Measurements from ENCODE around the gene KIF2C.

KIF2C gene

GRCh38 chr1:44776730-44777068 lies 37.1 kb downstream of the KIF2C start:
- TF ChIP-seq TEAD4 (IDR thresholded peaks at IDR 0.05) (no peak), YY1 (IDR thresholded peaks at IDR 0.05; ENCODE audit: low read depth) (no peak), EP300 (IDR thresholded peaks at IDR 0.05; ENCODE audit: borderline replicate concordance) (no peak), EGR1 (IDR thresholded peaks at IDR 0.05) (no peak), NFIC (IDR thresholded peaks at IDR 0.05) (no peak), RAD21 (IDR thresholded peaks at IDR 0.05; ENCODE audit: low read depth) (no peak), REST (IDR thresholded peaks at IDR 0.05; ENCODE audit: low read depth) (no peak)

- TF ChIP-seq EGR1 (IDR thresholded peaks at IDR 0.05), result no peak
- no peak for TF ChIP-seq EP300 (IDR thresholded peaks at IDR 0.05; ENCODE audit: borderline replicate concordance)
- no peak for TF ChIP-seq TCF12 (IDR thresholded peaks at IDR 0.05; ENCODE audit: low read depth)
- TF ChIP-seq YY1 (IDR thresholded peaks at IDR 0.05; ENCODE audit: low read depth), result no peak
Measured at GRCh38 chr1:44777547-44777946, 37.9 kb downstream of the KIF2C start.

- TF ChIP-seq MAX (IDR thresholded peaks at IDR 0.05), result no peak
- no peak for TF ChIP-seq EGR1 (IDR thresholded peaks at IDR 0.05)
- TF ChIP-seq CREB1 (IDR thresholded peaks at IDR 0.05; ENCODE audit: low read depth), result no peak
- TF ChIP-seq REST (IDR thresholded peaks at IDR 0.05; ENCODE audit: low read depth), result no peak
- no peak for TF ChIP-seq EP300 (IDR thresholded peaks at IDR 0.05; ENCODE audit: borderline replicate concordance)
- no peak for TF ChIP-seq NFIC (IDR thresholded peaks at IDR 0.05)
Measured at GRCh38 chr1:44777969-44778635, 38.5 kb downstream of the KIF2C start.

- no peak for TF ChIP-seq CEBPB (IDR thresholded peaks at IDR 0.05)
- TF ChIP-seq EGR1 (IDR thresholded peaks at IDR 0.05), result no peak
- TF ChIP-seq MAX (IDR thresholded peaks at IDR 0.05), result no peak
- no peak for TF ChIP-seq USF1 (IDR thresholded peaks at IDR 0.05)
- no peak for TF ChIP-seq TCF12 (IDR thresholded peaks at IDR 0.05; ENCODE audit: low read depth)
- no peak for TF ChIP-seq CREB1 (IDR thresholded peaks at IDR 0.05; ENCODE audit: low read depth)
- TF ChIP-seq FOXM1 (IDR thresholded peaks at IDR 0.05; ENCODE audit: borderline replicate concordance, low read depth), result no peak
- TF ChIP-seq RAD21 (IDR thresholded peaks at IDR 0.05; ENCODE audit: low read depth), result no peak
- TF ChIP-seq ZBTB7A (IDR thresholded peaks at IDR 0.05; ENCODE audit: low read depth), result no peak
- TF ChIP-seq NFIC (IDR thresholded peaks at IDR 0.05), result no peak
Measured at GRCh38 chr1:44778705-44779576, 39.3 kb downstream of the KIF2C start.

GRCh38 chr1:44780583-44781121 lies 41.0 kb downstream of the KIF2C start:
- TF ChIP-seq REST (IDR thresholded peaks at IDR 0.05; ENCODE audit: low read depth) (no peak), YY1 (IDR thresholded peaks at IDR 0.05; ENCODE audit: low read depth) (no peak), CREB1 (IDR thresholded peaks at IDR 0.05; ENCODE audit: low read depth) (no peak), EGR1 (IDR thresholded peaks at IDR 0.05) (no peak), EP300 (IDR thresholded peaks at IDR 0.05; ENCODE audit: borderline replicate concordance) (no peak), MAX (IDR thresholded peaks at IDR 0.05) (no peak), NFIC (IDR thresholded peaks at IDR 0.05) (no peak), TCF12 (IDR thresholded peaks at IDR 0.05; ENCODE audit: low read depth) (no peak), USF1 (IDR thresholded peaks at IDR 0.05) (no peak), ZBTB7A (IDR thresholded peaks at IDR 0.05; ENCODE audit: low read depth) (no peak), FOXM1 (IDR thresholded peaks at IDR 0.05; ENCODE audit: borderline replicate concordance, low read depth) (no peak), RAD21 (IDR thresholded peaks at IDR 0.05; ENCODE audit: low read depth) (no peak), TAF1 (IDR thresholded peaks at IDR 0.05; ENCODE audit: low read depth) (no peak), CEBPB (IDR thresholded peaks at IDR 0.05) (no peak), TEAD4 (IDR thresholded peaks at IDR 0.05) (no peak)
